Measurements from ENCODE around the gene ARSB.

The ARSB gene

GRCh38 chr5:78889369-78890140 lies 95.6 kb downstream of the ARSB start:
- no peak for DNase-seq (ENCODE audit: low spot score)
- Histone ChIP-seq H3K27me3 (ENCODE audit: insufficient read depth, poor library complexity, severe bottlenecking) (no peaks in the 10 kb centered on the region), H3K36me3 (ENCODE audit: low read depth) (no peaks in the 10 kb centered on the region), H3K4me3 (ENCODE audit: severe bottlenecking) (no peak overlapping the region), H3K27ac (ENCODE audit: poor library complexity, severe bottlenecking) (no peak overlapping the region), H3K9me3 (ENCODE audit: severe bottlenecking) (no peaks in the 10 kb centered on the region), H3K4me1 (ENCODE audit: insufficient read depth, poor library complexity, severe bottlenecking) (no peaks in the 10 kb centered on the region)
- peak; percentile 96 for ATAC-seq (ENCODE audit: low read depth)
- TF ChIP-seq CTCF (IDR thresholded peaks at IDR 0.05; ENCODE audit: poor library complexity, severe bottlenecking): no peak

GRCh38 chr5:78888580-78889368 lies 96.3 kb downstream of the ARSB start:
- H3K4me3 ChIP-seq (ENCODE audit: severe bottlenecking): no peak overlapping the region
- DNase-seq (ENCODE audit: low spot score) (no peak), ATAC-seq (ENCODE audit: low read depth) (no peak)
- no peaks in the 10 kb centered on the region for H3K27me3 ChIP-seq (ENCODE audit: insufficient read depth, poor library complexity, severe bottlenecking)
- H3K36me3 ChIP-seq (ENCODE audit: low read depth): no peaks in the 10 kb centered on the region
- no peaks in the 10 kb centered on the region for H3K9me3 ChIP-seq (ENCODE audit: severe bottlenecking)
- no peaks in the 10 kb centered on the region for H3K4me1 ChIP-seq (ENCODE audit: insufficient read depth, poor library complexity, severe bottlenecking)
- H3K27ac ChIP-seq (ENCODE audit: poor library complexity, severe bottlenecking): no peak overlapping the region
- no peak for TF ChIP-seq CTCF (IDR thresholded peaks at IDR 0.05; ENCODE audit: poor library complexity, severe bottlenecking)

- DNase-seq (ENCODE audit: low spot score): no peak
- H3K4me1 ChIP-seq (ENCODE audit: insufficient read depth, poor library complexity, severe bottlenecking): no peaks in the 10 kb centered on the region
- H3K27me3 ChIP-seq (ENCODE audit: insufficient read depth, poor library complexity, severe bottlenecking): no peaks in the 10 kb centered on the region
- H3K9me3 ChIP-seq (ENCODE audit: severe bottlenecking): no peaks in the 10 kb centered on the region
- H3K4me3 ChIP-seq (ENCODE audit: severe bottlenecking): no peak overlapping the region
- ATAC-seq (ENCODE audit: low read depth): no peak
- no peak overlapping the region for H3K27ac ChIP-seq (ENCODE audit: poor library complexity, severe bottlenecking)
- no peaks in the 10 kb centered on the region for H3K36me3 ChIP-seq (ENCODE audit: low read depth)
- no peak for TF ChIP-seq CTCF (IDR thresholded peaks at IDR 0.05; ENCODE audit: poor library complexity, severe bottlenecking)
These were observed 97.6 kb downstream of the ARSB start for GRCh38 chr5:78887384-78888118.

- no peaks in the 10 kb centered on the region for H3K9me3 ChIP-seq (ENCODE audit: severe bottlenecking)
- H3K36me3 ChIP-seq (ENCODE audit: low read depth): no peaks in the 10 kb centered on the region
- H3K4me1 ChIP-seq (ENCODE audit: insufficient read depth, poor library complexity, severe bottlenecking): no peaks in the 10 kb centered on the region
- H3K4me3 ChIP-seq (ENCODE audit: severe bottlenecking): no peak overlapping the region
- TF ChIP-seq CTCF (IDR thresholded peaks at IDR 0.05; ENCODE audit: poor library complexity, severe bottlenecking): peak; percentile 89
- DNase-seq (ENCODE audit: low spot score): no peak
- H3K27me3 ChIP-seq (ENCODE audit: insufficient read depth, poor library complexity, severe bottlenecking): no peaks in the 10 kb centered on the region
- H3K27ac ChIP-seq (ENCODE audit: poor library complexity, severe bottlenecking): no peak overlapping the region
- ATAC-seq (ENCODE audit: low read depth): no peak
These were observed 98.5 kb downstream of the ARSB start for GRCh38 chr5:78886341-78887230.

All from RWPE2 (cell line).